Activated CD8-positive, alpha-beta T cell treated with anti-CD3 and anti-CD28 coated beads, Interleukin-2, amount 10 ng/mL, durations not matched to agents 7 days and 5 days (primary cell): ENCODE data around the gene CCHCR1. TPM values are rescaled to one million over a fixed set of nuclear protein-coding genes. Genes with fewer than 3 reads are reported as not detected.

Experiments used
- ATAC-seq: fragments of 150-1000 bp; cut with Tn5 transposase; one replicate; pipeline ENCODE4 v1.10.0; 2021; ENCODE audit warnings: moderate library complexity
- CTCF ChIA-PET: fragments of 350-600 bp; sonication (Branson Sonifier 250); formaldehyde crosslinking; loops from one replicate; lab custom pipeline; 2021; ENCODE audit warnings: antibody characterized with exemption; lab: Charles Lee
- POLR2A ChIA-PET: fragments of 350-600 bp; sonication (Branson Sonifier 250); formaldehyde crosslinking; loops from one replicate; lab custom pipeline; 2021; ENCODE audit warnings: antibody characterized with exemption; lab: Charles Lee
- DNase-seq: peaks from one replicate; pipeline ENCODE4 v3.0.0-alpha.2; 2020
- H3K27ac Mint-ChIP-seq: one replicate; pipeline ENCODE4 v1.8.0; 2021; ENCODE audit warnings: mild to moderate bottlenecking, mixed read lengths
- H3K27me3 Mint-ChIP-seq: one replicate; pipeline ENCODE4 v1.8.0; 2021; ENCODE audit warnings: low read depth, mixed read lengths
- H3K36me3 Mint-ChIP-seq: one replicate; pipeline ENCODE4 v1.8.0; 2021; ENCODE audit warnings: low read depth, mixed read lengths
- H3K4me1 Mint-ChIP-seq: one replicate; pipeline ENCODE4 v1.8.0; 2021; ENCODE audit warnings: low read depth, mixed read lengths
- H3K4me3 Mint-ChIP-seq: one replicate; pipeline ENCODE4 v1.8.0; 2021; ENCODE audit warnings: mild to moderate bottlenecking, mixed read lengths
- H3K9me3 Mint-ChIP-seq: one replicate; pipeline ENCODE4 v1.8.0; 2022; ENCODE audit warnings: mixed read lengths; ENCODE audit not compliant: insufficient read depth
- total RNA-seq, 2 experiments: library from RNA; stranded (reverse); gene quantifications; one replicate each; pipeline ENCODE4 v1.2.3, GENCODE V29; 2021

Gene CCHCR1
- total RNA-seq, 2 experiments from 2014 or later: 36.5 to 41.9 TPM

GRCh38 chr6:31092769-31093505, 64.7 kb downstream of the CCHCR1 start:
- Mint-ChIP-seq H3K27ac (no peak overlapping the region), H3K36me3 (no peaks in the 10 kb centered on the region), H3K4me1 (peaks cover 16% of the 10 kb centered on the region), H3K27me3 (peaks cover 2% of the 10 kb centered on the region), H3K4me3 (no peak overlapping the region), H3K9me3 (no peaks in the 10 kb centered on the region)
- no peak for DNase-seq
- ChIA-PET POLR2A (interaction anchor here (1.4 kb wide), 1 partner anchor 13 kb away, joined by 4 read pairs; no protein-coding TSS in a partner anchor), CTCF (interaction anchor here (0.9 to 2.4 kb wide), 5 partner anchors 9 to 639 kb away, joined by 3 to 11 read pairs (median 6); no protein-coding TSS in a partner anchor)
- ATAC-seq: no peak

Other genes with a start within 250 kb of the CCHCR1 start
- gene GTF2H4, start 249.6 kb downstream of the CCHCR1 start, total RNA-seq: 10 to 100 TPM; 30.0 to 30.1 TPM
- gene VARS2, start 243.6 kb downstream of the CCHCR1 start, total RNA-seq: 10 to 100 TPM; 38.4 to 38.8 TPM
- gene SFTA2, start 225.6 kb downstream of the CCHCR1 start, total RNA-seq: not detected
- not detected for gene MUCL3, start 216.8 kb downstream of the CCHCR1 start, total RNA-seq
- not detected for gene MUC21, start 174.1 kb downstream of the CCHCR1 start, total RNA-seq
- not detected for gene MUC22, start 147.3 kb downstream of the CCHCR1 start, total RNA-seq
- gene C6orf15, start 45.2 kb downstream of the CCHCR1 start, total RNA-seq: not detected
- gene PSORS1C1, start 43.0 kb downstream of the CCHCR1 start, total RNA-seq: not detected
- not detected for gene CDSN, start 37.4 kb downstream of the CCHCR1 start, total RNA-seq
- gene PSORS1C2, start 18.7 kb downstream of the CCHCR1 start, total RNA-seq: not detected
- 100 to 1,000 TPM; 122 to 125 TPM for gene TCF19, start 787 bp upstream of the CCHCR1 start, total RNA-seq
- not detected for gene POU5F1, start 12.9 kb upstream of the CCHCR1 start, total RNA-seq
- gene HLA-C, start 114.3 kb upstream of the CCHCR1 start, total RNA-seq: 1,000 to 10,000 TPM; 1,075 to 1,135 TPM
- gene HLA-B, start 199.4 kb upstream of the CCHCR1 start, total RNA-seq: 1,000 to 10,000 TPM; 3,406 to 3,473 TPM
- 1 to 10 TPM; 8.7 to 9.0 TPM for gene MICA, start 245.8 kb upstream of the CCHCR1 start, total RNA-seq